Fibroblast of mammary gland (primary cell): ENCODE results near the gene CARNS1.

Source experiments
- DNase-seq: peaks from one replicate; pipeline ENCODE4 v3.0.0-alpha.2; 2010; ENCODE audit warnings: low read depth
- H3K4me3 ChIP-seq: 2 replicates; pipeline ENCODE4 v1.5.1; 2011; ENCODE audit warnings: low read depth, mild to moderate bottlenecking, low read length, moderate library complexity; ENCODE audit not compliant: control insufficient read depth
- TF ChIP-seq, protein P1 (sequence below): conservative IDR thresholded peaks from 2 replicates; pipeline ENCODE4 v1.5.1; 2011; ENCODE audit warnings: low read depth, low read length, inconsistent platforms; ENCODE audit not compliant: control insufficient read depth, insufficient read depth

Gene CARNS1

GRCh38 chr11:67437082-67437808 lies 21.8 kb downstream of the CARNS1 start, which contains the start of gene PTPRCAP:
TSS of gene PTPRCAP (minus strand) at chr11:67437682. CDS start at chr11:67437619, 63 bp downstream.
- H3K4me3 ChIP-seq, result no peak within 1 kb of the TSS

GRCh38 chr11:67437809-67438157 lies 22.3 kb downstream of the CARNS1 start:
- no peak overlapping the region for H3K4me3 ChIP-seq
- DNase-seq, result no peak
- TF ChIP-seq, protein P1, sequence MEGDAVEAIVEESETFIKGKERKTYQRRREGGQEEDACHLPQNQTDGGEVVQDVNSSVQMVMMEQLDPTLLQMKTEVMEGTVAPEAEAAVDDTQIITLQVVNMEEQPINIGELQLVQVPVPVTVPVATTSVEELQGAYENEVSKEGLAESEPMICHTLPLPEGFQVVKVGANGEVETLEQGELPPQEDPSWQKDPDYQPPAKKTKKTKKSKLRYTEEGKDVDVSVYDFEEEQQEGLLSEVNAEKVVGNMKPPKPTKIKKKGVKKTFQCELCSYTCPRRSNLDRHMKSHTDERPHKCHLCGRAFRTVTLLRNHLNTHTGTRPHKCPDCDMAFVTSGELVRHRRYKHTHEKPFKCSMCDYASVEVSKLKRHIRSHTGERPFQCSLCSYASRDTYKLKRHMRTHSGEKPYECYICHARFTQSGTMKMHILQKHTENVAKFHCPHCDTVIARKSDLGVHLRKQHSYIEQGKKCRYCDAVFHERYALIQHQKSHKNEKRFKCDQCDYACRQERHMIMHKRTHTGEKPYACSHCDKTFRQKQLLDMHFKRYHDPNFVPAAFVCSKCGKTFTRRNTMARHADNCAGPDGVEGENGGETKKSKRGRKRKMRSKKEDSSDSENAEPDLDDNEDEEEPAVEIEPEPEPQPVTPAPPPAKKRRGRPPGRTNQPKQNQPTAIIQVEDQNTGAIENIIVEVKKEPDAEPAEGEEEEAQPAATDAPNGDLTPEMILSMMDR, result no peak

More at GRCh38 chr11:67437082-67437808, 21.8 kb downstream of the CARNS1 start, which contains the start of gene PTPRCAP:
- no peak for DNase-seq
- TF ChIP-seq, protein P1, result no peak

DNA sequence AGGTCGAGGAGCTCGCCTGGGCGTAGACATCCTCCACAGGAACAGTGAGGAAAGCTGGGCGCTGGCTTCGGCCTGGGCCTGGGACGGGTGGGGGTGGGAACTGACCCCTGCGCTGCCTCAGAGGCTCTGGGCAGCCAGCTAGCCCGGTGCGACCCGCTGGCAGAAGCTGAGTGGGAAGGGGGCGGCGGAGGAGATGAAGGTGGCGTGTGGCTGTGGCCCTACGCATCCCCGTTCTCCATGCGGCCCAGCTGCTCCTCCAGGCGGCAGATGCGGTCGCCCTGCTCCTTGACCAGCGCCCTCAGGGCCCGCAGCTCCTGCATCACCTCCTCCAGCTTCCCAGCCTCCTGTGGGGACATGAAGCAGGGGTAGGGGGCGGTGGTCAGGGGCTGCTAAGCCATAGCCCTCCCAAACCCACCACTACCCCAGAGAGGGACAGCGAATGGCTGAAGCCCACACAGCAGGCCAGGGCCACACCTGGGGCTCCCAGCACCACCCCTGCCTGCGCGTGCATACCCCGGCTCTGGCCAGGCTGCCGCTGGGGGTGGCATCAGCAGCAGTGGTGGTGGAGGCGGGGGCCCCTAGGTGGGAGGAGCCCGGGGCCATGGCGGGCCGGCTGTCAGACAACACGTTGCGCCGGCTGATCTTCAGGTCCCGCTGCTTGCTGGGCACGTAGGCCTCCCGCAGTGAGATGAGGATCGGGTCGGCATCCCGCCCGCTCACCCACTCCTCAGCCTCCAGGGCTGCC lies 22.9 kb downstream of the CARNS1 start:
- H3K4me3 ChIP-seq, result no peak overlapping the region
- no peak for DNase-seq
- TF ChIP-seq, protein P1, result no peak

GRCh38 chr11:67439321-67440228 lies 24.1 kb downstream of the CARNS1 start:
- TF ChIP-seq, protein P1, result no peak
- no peak for DNase-seq
- no peak overlapping the region for H3K4me3 ChIP-seq

GRCh38 chr11:67440229-67441097 lies 25.0 kb downstream of the CARNS1 start:
- DNase-seq, result no peak
- TF ChIP-seq, protein P1, result no peak
- H3K4me3 ChIP-seq, result no peak overlapping the region
